Choroid plexus epithelial cell (primary cell): Measurements from ENCODE around the gene PARD3B.
"Not testable (repeated sequence)": the region's sequence is repeated elsewhere in the genome, so short reads cannot be mapped to it uniquely, and the experiment has no call there.

Experiments used
- DNase-seq: peaks from one replicate; pipeline ENCODE4 v3.0.0-alpha.2; 2010; ENCODE audit warnings: low read depth
- H3K4me3 ChIP-seq: 2 replicates; pipeline ENCODE4 v1.5.1; 2011; ENCODE audit warnings: low read depth, mild to moderate bottlenecking, control low read depth, low read length, moderate library complexity
- CTCF ChIP-seq: conservative IDR thresholded peaks from 2 replicates; pipeline ENCODE4 v1.5.1; 2011; ENCODE audit warnings: low read depth, mild to moderate bottlenecking, control low read depth, inconsistent platforms, low read length, moderate library complexity

PARD3B gene

GRCh38 chr2:205484215-205484614 is 938.9 kb downstream of the PARD3B start:
- no peak for DNase-seq
- TF ChIP-seq CTCF = no peak
- H3K4me3 ChIP-seq = no peak overlapping the region

- TF ChIP-seq CTCF = no peak
- DNase-seq = no peak
These were observed 939.5 kb downstream of the PARD3B start for GRCh38 chr2:205484764-205485163.

GRCh38 chr2:205493528-205493927 is 948.3 kb downstream of the PARD3B start:
- not testable (repeated sequence) for H3K4me3 ChIP-seq, DNase-seq

More at GRCh38 chr2:205484764-205485163, 939.5 kb downstream of the PARD3B start:
- H3K4me3 ChIP-seq = no peak overlapping the region

GRCh38 chr2:205494537-205495235 is 949.4 kb downstream of the PARD3B start:
- no peak overlapping the region for H3K4me3 ChIP-seq
- TF ChIP-seq CTCF = no peak
- no peak for DNase-seq

- no peak for TF ChIP-seq CTCF
- DNase-seq = no peak
- no peak overlapping the region for H3K4me3 ChIP-seq
These were observed 950.5 kb downstream of the PARD3B start for GRCh38 chr2:205495819-205496218.

- H3K4me3 ChIP-seq = no peak overlapping the region
- TF ChIP-seq CTCF = no peak
- no peak for DNase-seq
These were observed 951.1 kb downstream of the PARD3B start for GRCh38 chr2:205496370-205496769.

GRCh38 chr2:205496772-205497171 is 951.5 kb downstream of the PARD3B start:
- TF ChIP-seq CTCF = no peak
- DNase-seq = peak; percentile 55
- no peak overlapping the region for H3K4me3 ChIP-seq

GRCh38 chr2:205499006-205499405 is 953.7 kb downstream of the PARD3B start:
- no peak overlapping the region for H3K4me3 ChIP-seq
- no peak for DNase-seq
- no peak for TF ChIP-seq CTCF
